GM19023 (cell line): Measurements from ENCODE around the gene ENPP7.

Source experiments
- ATAC-seq: cut with Tn5 transposase; IDR thresholded peaks from one replicate; pipeline ENCODE4 v1.9.1; 2021; ENCODE audit warnings: mild to moderate bottlenecking, moderate library complexity; ENCODE audit not compliant: unreplicated experiment

Gene ENPP7

GRCh38 chr17:79702550-79703236 is 28.1 kb upstream of the ENPP7 start:
- no peak for ATAC-seq

- ATAC-seq = no peak
Measured at GRCh38 chr17:79704691-79705090, 26.1 kb upstream of the ENPP7 start.

GRCh38 chr17:79705674-79706073 is 25.1 kb upstream of the ENPP7 start:
- no peak for ATAC-seq

GRCh38 chr17:79706931-79707850 is 23.6 kb upstream of the ENPP7 start:
- ATAC-seq = no peak

GRCh38 chr17:79707931-79708891 is 22.5 kb upstream of the ENPP7 start:
- ATAC-seq = no peak

GRCh38 chr17:79711715-79712305 is 18.9 kb upstream of the ENPP7 start:
- no peak for ATAC-seq

GRCh38 chr17:79713391-79713790 is 17.4 kb upstream of the ENPP7 start:
- ATAC-seq = no peak

- no peak for ATAC-seq
Measured at GRCh38 chr17:79714176-79715097, 16.3 kb upstream of the ENPP7 start.

GRCh38 chr17:79715098-79715942 is 15.4 kb upstream of the ENPP7 start:
- ATAC-seq = no peak

GRCh38 chr17:79715943-79716797 is 14.6 kb upstream of the ENPP7 start:
- no peak for ATAC-seq

GRCh38 chr17:79720705-79721292 is 9.9 kb upstream of the ENPP7 start:
- ATAC-seq = no peak

GRCh38 chr17:79721993-79722671 is 8.6 kb upstream of the ENPP7 start:
- ATAC-seq = no peak

GRCh38 chr17:79722787-79723186 is 8.0 kb upstream of the ENPP7 start:
- ATAC-seq = no peak

GRCh38 chr17:79728169-79728907 is 2.4 kb upstream of the ENPP7 start:
- ATAC-seq = no peak

GRCh38 chr17:79728908-79729471 is 1.8 kb upstream of the ENPP7 start:
- ATAC-seq = no peak

GRCh38 chr17:79729761-79730160 is 982 bp upstream of the ENPP7 start:
- ATAC-seq = no peak
